Choroid plexus epithelial cell (primary cell): ENCODE data around the gene CDKN2B-AS1.

ENCODE experiments used
- DNase-seq: peaks from one replicate; pipeline ENCODE4 v3.0.0-alpha.2; 2010; ENCODE audit warnings: low read depth
- H3K4me3 ChIP-seq: 2 replicates; pipeline ENCODE4 v1.5.1; 2011; ENCODE audit warnings: low read depth, mild to moderate bottlenecking, control low read depth, low read length, moderate library complexity
- CTCF ChIP-seq: conservative IDR thresholded peaks from 2 replicates; pipeline ENCODE4 v1.5.1; 2011; ENCODE audit warnings: low read depth, mild to moderate bottlenecking, control low read depth, inconsistent platforms, low read length, moderate library complexity

The CDKN2B-AS1 gene

GRCh38 chr9:21991072-21991959 lies 3.3 kb upstream of the CDKN2B-AS1 start:
- peak overlapping the region; percentile 4 for H3K4me3 ChIP-seq
- no peak for DNase-seq
- TF ChIP-seq CTCF: no peak

GRCh38 chr9:21993007-21993406 lies 1.6 kb upstream of the CDKN2B-AS1 start:
- peak overlapping the region; percentile 75 for H3K4me3 ChIP-seq
- DNase-seq: no peak
- TF ChIP-seq CTCF: no peak

GRCh38 chr9:21993893-21994555 lies 567 bp upstream of the CDKN2B-AS1 start, which contains the start of gene CDKN2A:
Gene CDKN2A (minus strand): TSS chr9:21994392.
- DNase-seq: peak; percentile 60
- no peak for TF ChIP-seq CTCF
- H3K4me3 ChIP-seq: peak within 1 kb of the TSS; percentile 75

GRCh38 chr9:21995006-21995665 lies 545 bp downstream of the CDKN2B-AS1 start:
- H3K4me3 ChIP-seq: peak overlapping the region; percentile 75
- no peak for TF ChIP-seq CTCF
- DNase-seq: peak; percentile 76

- peak overlapping the region; percentile 75 for H3K4me3 ChIP-seq
- TF ChIP-seq CTCF: peak; percentile 29
- DNase-seq: peak; percentile 74
Observed at GRCh38 chr9:21995666-21996398, 1.2 kb downstream of the CDKN2B-AS1 start.

- H3K4me3 ChIP-seq: peak overlapping the region; percentile 75
- no peak for TF ChIP-seq CTCF
- DNase-seq: peak; percentile 27
Observed at GRCh38 chr9:21996438-21996837, 1.8 kb downstream of the CDKN2B-AS1 start.
